Gastroesophageal sphincter (tissue), 4 donors: Measurements from ENCODE around the gene FHOD3. TPM values are rescaled to one million over a fixed set of nuclear protein-coding genes. Genes with fewer than 3 reads are reported as not detected.
A peak's percentile ranks its signal among the peaks of the same experiment; 100 is the strongest.

Experiments
- ATAC-seq: fragments of 150-250 bp; one replicate; pipeline ENCODE4 v1.9.1; 2016; ENCODE audit warnings: mild to moderate bottlenecking, moderate library complexity
- H3K27ac ChIP-seq, 4 donors: fragments of 200-600 bp; sonication (generic) in 3 of 4; 1 replicate in 3 of 4; 2 replicates in 1 of 4; pipeline ENCODE4 v1.5.1; 2016 to 2019
- H3K27me3 ChIP-seq: fragments of 200-600 bp; sonication (generic); one replicate; pipeline ENCODE4 v1.5.1; 2019
- H3K36me3 ChIP-seq, 2 donors: fragments of 200-600 bp; sonication (generic); one replicate each; pipeline ENCODE4 v1.5.1; 2019; ENCODE audit warnings: control low read depth in 1 of 2
- H3K4me1 ChIP-seq, 3 donors: fragments of 200-600 bp; sonication (generic); 1 replicate in 2 of 3; 2 replicates in 1 of 3; pipeline ENCODE4 v1.5.1; 2016 to 2019; ENCODE audit warnings: control low read depth in 2 of 3
- H3K4me3 ChIP-seq, 2 donors: fragments of 200-600 bp; sonication (generic); one replicate each; pipeline ENCODE4 v1.5.1; 2019; ENCODE audit warnings: mild to moderate bottlenecking in 1 of 2, moderate library complexity in 1 of 2
- H3K9me3 ChIP-seq, 3 donors: fragments of 200-600 bp; sonication (generic); one replicate each; pipeline ENCODE4 v1.5.1; 2017 to 2019; ENCODE audit warnings: control low read depth in 2 of 3
- EP300 ChIP-seq: sonication (generic); formaldehyde crosslinking; IDR thresholded peaks from one replicate; pipeline ENCODE4 v1.6.1; 2017; ENCODE audit warnings: antibody characterized with exemption, mild to moderate bottlenecking
- POLR2A ChIP-seq, 2 donors: fragments of 450-650 bp; IDR thresholded peaks; one replicate each; pipeline ENCODE4 v1.6.1; 2017; ENCODE audit warnings: antibody characterized with exemption in 2 of 2, mild to moderate bottlenecking in 2 of 2, moderate library complexity in 1 of 2
- POLR2AphosphoS5 ChIP-seq: sonication (generic); formaldehyde crosslinking; IDR thresholded peaks from one replicate; pipeline ENCODE4 v1.6.1; 2017; ENCODE audit warnings: antibody characterized with exemption
- WGBS, 2 donors: methylation state at CpG; one replicate each; pipeline ENCODE4 v1.1.5; 2018; ENCODE audit warnings: low coverage in 1 of 2; 5-methylcytosine and 5-hydroxymethylcytosine counted together
- total RNA-seq, 4 donors: library from RNA; depleted of rRNA; stranded (reverse); fragments of >200 nt; gene quantifications; one replicate each; pipeline ENCODE4 v1.1.0, GENCODE V29; 2016
- TF ChIP-seq, protein P1 (sequence below), 4 experiments: fragments of 200-600 bp in 2 of 4; fragments of 450-650 bp in 2 of 4; sonication (generic) in 1 of 4; IDR thresholded peaks; one replicate each; pipeline ENCODE4 v1.5.1; 2017 to 2019; ENCODE audit warnings: antibody characterized with exemption in 4 of 4, mild to moderate bottlenecking in 2 of 4, moderate library complexity in 2 of 4

FHOD3 gene
- total RNA-seq, 4 donors from 2014 or later = 18.4 to 36.7 (median 30.4) TPM

DNA sequence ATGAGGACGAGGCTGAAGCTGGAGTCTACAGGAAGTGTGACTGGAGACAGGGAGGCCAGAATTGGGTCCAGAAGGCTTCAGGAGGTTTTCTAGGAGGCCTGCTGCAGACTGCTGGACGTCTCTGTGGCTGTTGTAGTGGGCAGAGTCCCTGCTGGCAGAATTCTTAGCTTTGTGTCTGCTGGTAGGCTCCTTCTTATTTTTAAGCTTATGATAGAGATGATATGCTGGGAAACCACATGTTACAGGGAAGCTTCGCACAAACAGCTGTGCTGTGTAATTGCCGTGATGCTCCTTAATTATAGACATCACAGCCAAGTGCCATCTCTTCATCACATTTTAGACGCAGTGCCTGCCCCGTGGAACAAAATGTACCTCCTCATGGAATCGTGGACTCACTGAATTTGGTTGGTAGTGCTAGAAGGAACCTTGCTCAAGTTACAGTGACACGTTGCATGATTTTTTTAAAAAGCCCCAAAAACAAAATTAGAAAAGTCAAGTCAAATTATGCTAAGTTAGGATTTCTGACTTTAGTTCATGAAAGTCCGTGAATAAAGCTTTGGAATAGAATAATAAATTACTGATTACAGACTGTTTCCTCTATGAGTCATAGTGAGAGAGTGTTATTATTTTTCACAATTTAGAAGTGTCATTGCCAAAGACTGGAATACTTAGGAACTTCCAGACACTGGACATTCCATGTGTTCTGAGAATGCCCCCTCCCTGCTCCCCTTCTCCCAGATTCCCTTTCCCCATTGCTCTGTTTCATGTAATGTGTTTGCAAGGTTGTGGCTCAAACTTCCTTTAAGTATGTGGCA lies 144.1 kb downstream of the FHOD3 start:
- no peaks in the 10 kb centered on the region for H3K36me3 ChIP-seq
- H3K9me3 ChIP-seq = no peaks in the 10 kb centered on the region
- 4 to 25% methylated on average over 5 to 7 of the region's 9 CpGs for WGBS, 2 donors
- peak overlapping the region; percentile 4 to 76 (median 63) for H3K27ac ChIP-seq
- ATAC-seq = peak; percentile 83
- no peaks in the 10 kb centered on the region for H3K27me3 ChIP-seq
- TF ChIP-seq, protein P1, sequence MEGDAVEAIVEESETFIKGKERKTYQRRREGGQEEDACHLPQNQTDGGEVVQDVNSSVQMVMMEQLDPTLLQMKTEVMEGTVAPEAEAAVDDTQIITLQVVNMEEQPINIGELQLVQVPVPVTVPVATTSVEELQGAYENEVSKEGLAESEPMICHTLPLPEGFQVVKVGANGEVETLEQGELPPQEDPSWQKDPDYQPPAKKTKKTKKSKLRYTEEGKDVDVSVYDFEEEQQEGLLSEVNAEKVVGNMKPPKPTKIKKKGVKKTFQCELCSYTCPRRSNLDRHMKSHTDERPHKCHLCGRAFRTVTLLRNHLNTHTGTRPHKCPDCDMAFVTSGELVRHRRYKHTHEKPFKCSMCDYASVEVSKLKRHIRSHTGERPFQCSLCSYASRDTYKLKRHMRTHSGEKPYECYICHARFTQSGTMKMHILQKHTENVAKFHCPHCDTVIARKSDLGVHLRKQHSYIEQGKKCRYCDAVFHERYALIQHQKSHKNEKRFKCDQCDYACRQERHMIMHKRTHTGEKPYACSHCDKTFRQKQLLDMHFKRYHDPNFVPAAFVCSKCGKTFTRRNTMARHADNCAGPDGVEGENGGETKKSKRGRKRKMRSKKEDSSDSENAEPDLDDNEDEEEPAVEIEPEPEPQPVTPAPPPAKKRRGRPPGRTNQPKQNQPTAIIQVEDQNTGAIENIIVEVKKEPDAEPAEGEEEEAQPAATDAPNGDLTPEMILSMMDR (IDR thresholded peaks at IDR 0.05) = no peak
- TF ChIP-seq POLR2A (IDR thresholded peaks at IDR 0.05) (no peak), EP300 (no peak), POLR2AphosphoS5 (peak; percentile 57)
- peaks cover 0 to 60% (median 13%) of the 10 kb centered on the region in 3 donors for H3K4me1 ChIP-seq
- no peak overlapping the region for H3K4me3 ChIP-seq

DNA sequence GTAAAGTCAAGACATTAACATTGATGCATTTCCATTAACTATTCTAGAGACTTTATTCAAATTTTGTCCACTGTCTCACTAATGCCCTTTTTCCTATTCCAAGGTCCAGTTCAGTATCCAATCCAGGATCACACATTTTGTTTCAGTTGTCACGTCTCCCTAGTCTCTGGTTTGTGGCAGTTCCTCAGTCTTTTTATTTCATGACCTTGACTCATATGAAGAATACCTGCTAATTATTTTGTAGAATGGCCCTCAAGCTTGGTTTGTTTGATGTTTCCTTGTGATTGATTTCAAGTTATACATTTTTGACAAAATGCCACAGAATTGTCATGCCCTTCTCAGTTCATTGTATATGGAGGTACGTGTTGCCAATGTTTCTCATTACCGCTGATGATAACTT lies 145.2 kb downstream of the FHOD3 start:
- no peak for ATAC-seq
- 75 to 100% methylated on average over 3 of the region's 3 CpGs for WGBS, 2 donors
- peak overlapping the region in 1 of 4 donors; percentile 57 for H3K27ac ChIP-seq

DNA sequence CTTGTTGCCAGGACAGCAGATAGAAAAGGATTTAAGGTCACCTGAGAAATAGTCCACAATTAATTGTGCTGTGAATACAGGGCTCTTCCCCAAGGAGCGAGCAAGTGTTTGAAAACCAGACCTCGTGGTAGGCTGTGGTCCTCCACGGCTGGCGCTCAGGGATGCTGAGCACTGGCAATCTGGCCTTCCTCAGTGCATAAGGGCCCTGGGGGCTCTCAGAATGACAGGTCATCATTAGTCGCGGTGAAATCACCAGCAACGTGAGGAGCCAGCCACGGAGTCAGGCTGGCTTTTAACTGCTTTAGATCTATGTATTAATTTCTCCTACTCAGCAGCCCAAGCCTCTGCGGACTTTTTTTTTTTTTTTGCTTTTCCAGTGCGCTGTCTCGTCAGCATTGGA lies 148.5 kb downstream of the FHOD3 start:
- TF ChIP-seq EP300 (no peak), POLR2AphosphoS5 (no peak), POLR2A (IDR thresholded peaks at IDR 0.05) (no peak)
- 28% methylated on average over 7 of the region's 11 CpGs; no CpG with 5 or more reads in 1 of the 2 donors for WGBS, 2 donors
- H3K27ac ChIP-seq = peak overlapping the region in 1 of 4 donors; percentile 26

More for the DNA sequence above, 145.2 kb downstream of the FHOD3 start:
- Histone ChIP-seq H3K9me3 (no peaks in the 10 kb centered on the region), H3K36me3 (no peaks in the 10 kb centered on the region), H3K4me1 (peaks cover 0 to 66% (median 13%) of the 10 kb centered on the region in 3 donors), H3K4me3 (no peak overlapping the region), H3K27me3 (no peaks in the 10 kb centered on the region)
- no peak for TF ChIP-seq EP300
- TF ChIP-seq POLR2A (IDR thresholded peaks at IDR 0.05) = no peak
- TF ChIP-seq, protein P1 (IDR thresholded peaks at IDR 0.05) = no peak
- no peak for TF ChIP-seq POLR2AphosphoS5

DNA sequence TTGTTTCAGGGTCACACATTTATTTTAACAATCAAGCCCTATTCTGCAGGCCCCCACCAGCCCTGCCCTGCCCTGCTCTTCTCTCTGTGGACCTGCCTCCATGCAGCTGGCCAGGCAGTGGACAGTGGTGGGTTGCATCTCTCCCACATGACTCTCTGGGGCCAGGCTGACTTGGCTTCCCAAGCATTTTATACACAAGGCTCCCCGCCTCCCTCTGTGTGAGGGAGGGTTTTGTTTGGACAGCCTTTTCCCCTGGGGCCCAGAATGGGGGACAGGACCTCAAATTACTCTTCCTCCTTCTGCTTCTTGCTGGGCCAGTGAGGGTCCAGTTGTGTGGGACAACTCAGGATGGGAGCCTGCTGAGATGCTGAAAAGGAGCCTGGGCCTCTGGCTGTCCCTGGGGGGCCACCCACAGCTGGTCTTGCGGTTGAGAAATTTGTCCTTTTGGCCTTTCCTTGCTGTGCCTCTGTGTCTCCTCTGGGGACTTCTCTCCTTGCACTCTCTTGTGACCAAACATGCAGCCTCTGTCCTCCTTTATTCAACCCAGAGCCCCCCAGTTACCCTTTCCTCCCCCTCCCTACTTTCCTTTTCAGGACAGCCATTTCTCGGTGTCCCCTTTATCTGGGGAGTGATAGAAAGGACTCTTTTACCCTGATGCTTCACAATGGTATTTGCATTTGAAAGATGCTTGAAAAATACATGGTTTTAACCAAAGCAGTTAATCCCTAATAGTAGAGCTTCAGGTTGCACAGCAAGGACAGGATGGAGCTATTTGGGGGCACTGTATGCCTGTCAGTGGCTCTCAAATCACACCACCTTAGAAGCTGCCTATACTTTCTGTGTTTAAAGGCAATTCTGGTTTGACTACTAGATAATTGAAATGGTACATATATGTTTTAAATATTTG lies 151.1 kb downstream of the FHOD3 start:
- Histone ChIP-seq H3K27me3 (no peaks in the 10 kb centered on the region), H3K4me3 (no peak overlapping the region), H3K36me3 (no peaks in the 10 kb centered on the region), H3K4me1 (peaks cover 0 to 24% (median 0%) of the 10 kb centered on the region in 3 donors), H3K9me3 (no peaks in the 10 kb centered on the region), H3K27ac (no peak overlapping the region)
- TF ChIP-seq POLR2AphosphoS5 = no peak
- TF ChIP-seq, protein P1 (IDR thresholded peaks at IDR 0.05) = no peak
- 67 to 80% methylated on average over 2 to 3 of the region's 3 CpGs for WGBS, 2 donors
- ATAC-seq = no peak

More for the DNA sequence above, 148.5 kb downstream of the FHOD3 start:
- no peak overlapping the region for H3K4me3 ChIP-seq
- no peaks in the 10 kb centered on the region for H3K9me3 ChIP-seq
- H3K27me3 ChIP-seq = no peaks in the 10 kb centered on the region
- no peaks in the 10 kb centered on the region for H3K36me3 ChIP-seq
- peaks cover 0 to 42% (median 5%) of the 10 kb centered on the region in 3 donors for H3K4me1 ChIP-seq
- no peak for ATAC-seq

DNA sequence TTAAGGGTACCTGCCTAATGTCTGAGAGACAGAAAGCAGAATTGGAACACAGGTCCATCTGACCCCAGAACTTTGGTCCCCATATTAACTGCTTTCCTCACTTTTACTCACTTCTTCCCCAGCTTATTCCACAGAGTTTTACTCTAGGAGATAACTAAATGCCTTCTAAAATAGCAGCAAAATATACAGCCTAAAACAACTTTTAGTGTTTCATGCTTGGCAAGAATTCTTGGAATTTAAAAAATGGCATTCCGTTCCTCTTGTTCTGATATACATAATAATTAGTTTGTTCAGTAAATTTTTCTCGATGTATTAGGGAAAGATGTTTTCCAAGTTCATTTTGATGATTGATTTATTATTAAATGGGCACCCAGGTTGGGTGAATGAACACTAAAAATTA lies 151.9 kb downstream of the FHOD3 start:
- no peaks in the 10 kb centered on the region for H3K36me3 ChIP-seq
- no peak overlapping the region for H3K27ac ChIP-seq
- TF ChIP-seq, protein P1 (IDR thresholded peaks at IDR 0.05) = no peak
- TF ChIP-seq POLR2A (IDR thresholded peaks at IDR 0.05) (no peak), EP300 (no peak), POLR2AphosphoS5 (no peak)
- no peak overlapping the region for H3K4me3 ChIP-seq
- no peaks in the 10 kb centered on the region for H3K9me3 ChIP-seq
- no peak for ATAC-seq
- no peaks in the 10 kb centered on the region for H3K27me3 ChIP-seq
- 23 to 53% methylated on average over 2 of the region's 2 CpGs for WGBS, 2 donors
- H3K4me1 ChIP-seq = peaks cover 0 to 24% (median 0%) of the 10 kb centered on the region in 3 donors
